NCI-H345 treated with DMSO at 0.1 percent for 48 hours (cell line): Measurements from ENCODE around the gene WNT2.
"Not testable (repeated sequence)": the region's sequence is repeated elsewhere in the genome, so short reads cannot be mapped to it uniquely, and the experiment has no call there.

Source experiments
- DNase-seq: peaks from one replicate; lab custom pipeline; 2025; ENCODE audit not compliant: unreplicated experiment; lab: John Stamatoyannopoulos, UW

WNT2 gene

GRCh38 chr7:117312593-117313580 lies 10.0 kb downstream of the WNT2 start:
- DNase-seq = no peak

GRCh38 chr7:117308891-117309290 lies 14.0 kb downstream of the WNT2 start:
- no peak for DNase-seq

GRCh38 chr7:117302396-117302795 lies 20.5 kb downstream of the WNT2 start:
- no peak for DNase-seq

- DNase-seq = not testable (repeated sequence)
Measured at GRCh38 chr7:117300506-117300905, 22.4 kb downstream of the WNT2 start.

DNA sequence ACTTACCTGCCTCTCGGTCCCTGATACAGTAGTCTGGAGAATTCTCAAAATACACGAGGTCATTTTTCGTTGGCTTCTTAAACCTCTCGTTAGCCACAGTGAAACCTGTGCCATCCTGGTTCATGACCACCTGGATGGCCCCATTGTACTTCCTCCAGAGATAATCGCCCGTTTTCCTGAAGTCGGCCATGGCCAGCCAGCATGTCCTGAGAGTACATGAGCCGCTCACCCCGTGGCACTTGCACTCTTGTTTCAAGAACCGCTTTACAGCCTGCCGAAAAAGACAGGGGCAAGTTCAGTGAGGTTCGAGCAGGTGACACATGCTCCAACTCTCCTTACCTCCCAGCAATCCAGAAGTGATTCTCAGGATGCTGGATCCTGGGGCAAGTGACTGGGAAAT lies 25.3 kb downstream of the WNT2 start:
- no peak for DNase-seq

GRCh38 chr7:117296066-117296465 lies 26.8 kb downstream of the WNT2 start:
- no peak for DNase-seq

DNA sequence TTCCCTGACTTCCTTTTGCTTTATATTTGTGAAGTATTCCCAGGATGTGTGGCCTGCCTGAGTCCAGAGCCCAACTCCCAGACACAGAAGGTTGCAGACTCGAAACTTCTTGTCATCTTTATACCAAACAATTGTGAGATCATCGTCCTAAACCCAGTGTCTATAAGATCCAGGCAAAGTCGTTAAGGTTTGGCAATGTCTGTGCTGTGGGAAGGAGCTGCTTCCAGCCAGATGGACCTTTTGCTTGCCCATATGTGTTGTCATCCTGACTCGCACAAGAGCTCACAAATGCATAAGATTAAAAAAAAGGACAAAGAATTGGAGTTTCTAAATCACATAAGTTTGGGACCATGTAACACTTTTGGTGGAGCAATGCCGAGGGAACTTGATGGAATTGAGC lies 37.0 kb downstream of the WNT2 start:
- DNase-seq = no peak

DNA sequence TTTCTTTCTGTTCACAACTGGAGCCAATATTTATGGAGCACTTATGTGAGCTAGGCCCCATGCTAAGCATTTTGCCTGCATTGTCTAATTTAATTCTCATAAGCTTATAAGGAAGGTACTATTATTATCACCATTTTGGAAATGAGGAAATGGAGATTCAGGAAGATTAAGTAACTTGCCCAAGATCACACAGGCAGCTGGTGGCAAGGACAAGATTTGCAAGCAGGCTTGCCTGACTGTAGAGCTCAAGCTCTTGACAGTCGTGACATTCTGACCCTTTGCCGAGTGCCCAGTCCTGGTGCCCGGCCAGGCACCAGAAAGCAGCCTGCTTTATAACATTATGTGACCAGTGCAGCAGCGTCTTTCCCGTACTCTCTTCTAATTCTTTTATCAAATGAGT lies 38.2 kb downstream of the WNT2 start:
- no peak for DNase-seq

- DNase-seq = no peak
Measured at GRCh38 chr7:117283779-117284178, 39.1 kb downstream of the WNT2 start.

DNA sequence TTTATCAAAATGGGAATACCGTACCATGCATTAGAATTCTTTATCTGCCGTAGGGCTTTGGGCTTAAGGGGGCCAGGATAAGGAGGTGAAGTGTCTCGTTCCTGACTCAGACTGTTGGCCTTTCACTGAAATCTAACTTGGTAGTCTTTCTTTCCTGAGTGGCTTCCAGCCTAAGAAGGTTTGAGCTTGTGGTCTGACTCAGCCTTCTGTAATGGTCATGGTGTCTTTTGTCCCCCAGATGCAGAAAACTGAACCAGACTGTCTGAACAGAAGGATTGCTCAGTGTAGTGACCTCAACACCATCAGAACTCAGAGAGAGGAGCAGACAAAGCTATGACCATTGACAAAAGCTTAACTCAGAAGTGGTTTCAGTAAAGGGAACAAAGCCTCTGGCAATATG lies 39.5 kb downstream of the WNT2 start:
- no peak for DNase-seq

DNA sequence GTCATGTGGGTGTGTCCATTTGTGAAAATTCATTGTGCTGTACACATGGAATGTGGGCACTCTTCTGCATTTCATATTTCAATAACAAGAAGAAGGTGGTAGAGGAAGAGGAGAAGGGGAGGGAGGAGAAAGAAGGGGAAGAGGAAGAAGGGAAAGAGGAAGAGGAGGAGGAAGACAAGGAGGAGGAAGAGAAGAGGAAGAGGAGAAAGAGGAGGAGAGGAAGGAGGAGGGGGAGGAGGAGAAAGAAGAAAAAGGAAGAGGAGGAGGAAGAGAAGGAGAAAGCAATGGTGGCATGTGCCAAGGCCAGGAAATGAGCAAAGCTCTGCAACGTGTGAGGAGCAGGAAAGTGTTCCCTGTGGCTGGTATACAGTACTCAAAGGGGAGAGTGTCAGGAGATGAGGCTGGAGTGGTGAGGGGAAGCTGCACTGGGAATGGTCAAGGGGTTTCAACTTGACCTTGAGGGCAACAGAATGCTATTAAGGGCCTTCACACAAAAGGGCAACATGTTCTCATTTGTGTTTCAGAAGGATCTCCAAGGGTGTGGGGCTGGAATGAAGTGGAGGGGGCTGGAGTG lies 40.5 kb downstream of the WNT2 start:
- DNase-seq = no peak

DNA sequence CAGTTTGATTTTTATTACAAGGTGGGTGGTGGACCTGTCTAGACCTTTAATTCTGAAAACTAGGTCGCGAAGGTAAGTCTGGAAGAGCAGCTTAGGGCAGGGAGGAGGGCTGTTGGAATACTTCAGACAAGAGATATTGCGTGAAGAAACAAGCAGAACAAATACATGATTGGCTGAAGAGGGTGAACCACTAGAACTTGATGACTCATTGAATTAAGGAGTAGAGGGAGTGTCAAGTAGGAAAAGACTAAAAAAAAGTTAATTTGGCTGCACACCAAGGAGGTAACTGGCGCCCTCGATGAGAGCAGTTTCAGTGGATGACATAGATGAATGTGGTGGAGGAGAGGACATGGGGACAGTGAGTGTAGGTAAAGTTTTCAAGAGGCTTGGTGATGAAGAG lies 41.3 kb downstream of the WNT2 start:
- no peak for DNase-seq

GRCh38 chr7:117279931-117280557 lies 42.8 kb downstream of the WNT2 start:
- DNase-seq = peak; percentile 75

DNA sequence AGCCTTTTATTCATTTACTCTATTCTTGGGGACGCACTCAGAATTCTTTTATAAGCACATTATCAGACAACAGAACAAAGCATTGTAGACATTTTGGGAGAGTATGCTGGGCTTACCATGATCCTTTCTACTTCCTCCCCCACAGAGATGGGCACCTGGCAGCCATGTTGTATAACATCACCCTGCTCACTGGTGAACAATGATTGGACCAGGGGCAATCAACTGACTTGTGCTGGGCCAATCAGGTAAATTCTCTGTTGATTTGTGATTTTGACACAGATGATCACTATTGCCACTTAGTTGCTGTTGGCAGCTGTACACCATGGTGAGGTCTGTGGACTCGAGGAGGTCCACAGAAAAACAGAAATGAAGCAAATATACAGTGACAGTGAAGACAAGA lies 43.7 kb downstream of the WNT2 start:
- DNase-seq = no peak

- DNase-seq = no peak
Measured at GRCh38 chr7:117278040-117278439, 44.8 kb downstream of the WNT2 start.

- no peak for DNase-seq
Measured at GRCh38 chr7:117277576-117277975, 45.3 kb downstream of the WNT2 start.

DNA sequence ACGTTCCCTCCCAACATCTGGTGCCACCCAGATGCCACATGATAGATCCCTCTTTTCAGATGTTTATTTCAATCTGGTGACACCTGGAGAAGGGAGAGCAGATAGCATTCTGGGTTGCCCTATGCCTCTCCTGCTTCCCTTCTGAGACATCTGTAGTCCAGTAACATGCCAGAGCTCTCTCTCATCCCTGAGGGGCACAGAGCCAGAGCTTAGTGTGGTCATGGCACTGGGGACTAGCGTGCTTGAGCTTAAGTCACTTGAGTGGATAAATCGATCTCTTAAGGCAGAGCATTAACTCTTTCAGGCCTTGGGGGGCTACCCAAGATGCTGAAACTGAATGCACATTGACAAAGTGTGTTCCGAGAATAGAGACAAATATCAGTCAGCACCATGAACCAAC lies 47.9 kb downstream of the WNT2 start:
- no peak for DNase-seq

DNA sequence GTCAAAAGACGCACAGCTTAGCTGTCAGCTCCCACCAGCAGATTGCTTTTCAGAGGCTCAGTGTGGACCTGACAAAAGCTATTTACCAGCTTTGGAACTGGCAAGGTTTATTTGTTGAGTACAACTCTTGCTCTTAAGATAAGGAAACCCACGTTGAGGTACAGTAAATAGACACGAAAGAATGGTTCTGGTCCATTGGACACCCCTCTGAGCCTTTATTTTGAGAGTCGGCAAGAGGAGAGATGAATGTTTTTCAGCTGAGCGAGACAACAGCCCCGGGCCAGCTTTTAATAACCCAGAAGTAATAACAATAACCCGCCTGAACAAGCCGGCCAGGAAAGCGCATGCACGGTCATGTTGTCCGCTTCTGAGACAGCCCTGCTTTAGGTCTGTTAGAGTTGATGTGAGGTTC lies 49.0 kb downstream of the WNT2 start:
- peak; percentile 99 for DNase-seq

GRCh38 chr7:117273325-117273724 lies 49.5 kb downstream of the WNT2 start:
- DNase-seq = no peak

- no peak for DNase-seq
Measured at GRCh38 chr7:117272017-117272759, 50.7 kb downstream of the WNT2 start.

DNA sequence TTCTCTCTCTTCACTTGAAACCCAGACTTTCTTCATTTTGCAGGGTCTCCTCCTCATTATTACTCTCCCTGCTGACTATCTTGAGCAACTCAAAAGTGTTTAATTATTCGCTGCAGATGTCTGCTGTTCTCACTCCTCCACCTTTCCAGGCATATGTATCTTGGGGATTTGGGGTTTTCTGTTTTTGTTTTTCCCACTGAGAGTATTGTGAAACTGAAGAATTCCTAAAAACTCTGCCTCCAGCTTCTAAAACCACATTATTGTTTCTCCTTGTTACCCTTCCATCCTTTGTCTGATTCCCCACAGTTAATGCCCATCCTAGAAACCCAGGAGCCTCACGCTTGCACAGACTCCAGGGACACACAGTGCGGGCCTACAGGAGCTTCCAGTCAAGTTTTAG lies 51.3 kb downstream of the WNT2 start:
- DNase-seq = no peak
